Peyer's patch (tissue), 4 donors: ENCODE results near the gene ATP2B2.

Source experiments
- POLR2A ChIP-seq, 2 donors: fragments of 450-650 bp; IDR thresholded peaks; one replicate each; pipeline ENCODE4 v1.5.1; 2017; ENCODE audit warnings: antibody characterized with exemption in 2 of 2, mild to moderate bottlenecking in 2 of 2, moderate library complexity in 2 of 2
- TF ChIP-seq, protein P1 (sequence below), 6 experiments: fragments of 450-650 bp in 4 of 6; fragments of 200-600 bp in 2 of 6; sonication (generic) in 1 of 6; IDR thresholded peaks; one replicate each; pipeline ENCODE4 v1.5.1; 2017 to 2019; ENCODE audit warnings: antibody characterized with exemption in 6 of 6, mild to moderate bottlenecking in 3 of 6, moderate library complexity in 1 of 6

DNA sequence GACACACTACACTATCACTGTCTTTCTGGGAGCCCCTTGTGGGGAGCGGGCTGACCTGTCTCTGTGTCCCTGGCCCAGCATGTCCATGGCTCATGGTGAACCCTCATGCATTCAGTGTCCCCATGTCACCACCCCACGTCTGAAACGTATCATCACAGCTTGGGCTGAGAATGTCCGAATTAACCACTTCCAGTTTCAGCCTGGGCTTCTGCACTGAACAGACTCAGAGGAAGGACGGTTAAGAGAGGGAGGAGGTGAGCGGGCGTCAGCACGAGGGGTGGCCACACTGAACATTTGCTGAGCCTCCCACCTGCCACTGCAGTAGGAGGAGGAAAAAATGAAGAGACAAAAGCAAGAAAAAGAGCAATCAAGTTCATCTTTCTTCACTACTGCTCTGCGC, 30.5 kb downstream of the ATP2B2 start:
- TF ChIP-seq, protein P1, sequence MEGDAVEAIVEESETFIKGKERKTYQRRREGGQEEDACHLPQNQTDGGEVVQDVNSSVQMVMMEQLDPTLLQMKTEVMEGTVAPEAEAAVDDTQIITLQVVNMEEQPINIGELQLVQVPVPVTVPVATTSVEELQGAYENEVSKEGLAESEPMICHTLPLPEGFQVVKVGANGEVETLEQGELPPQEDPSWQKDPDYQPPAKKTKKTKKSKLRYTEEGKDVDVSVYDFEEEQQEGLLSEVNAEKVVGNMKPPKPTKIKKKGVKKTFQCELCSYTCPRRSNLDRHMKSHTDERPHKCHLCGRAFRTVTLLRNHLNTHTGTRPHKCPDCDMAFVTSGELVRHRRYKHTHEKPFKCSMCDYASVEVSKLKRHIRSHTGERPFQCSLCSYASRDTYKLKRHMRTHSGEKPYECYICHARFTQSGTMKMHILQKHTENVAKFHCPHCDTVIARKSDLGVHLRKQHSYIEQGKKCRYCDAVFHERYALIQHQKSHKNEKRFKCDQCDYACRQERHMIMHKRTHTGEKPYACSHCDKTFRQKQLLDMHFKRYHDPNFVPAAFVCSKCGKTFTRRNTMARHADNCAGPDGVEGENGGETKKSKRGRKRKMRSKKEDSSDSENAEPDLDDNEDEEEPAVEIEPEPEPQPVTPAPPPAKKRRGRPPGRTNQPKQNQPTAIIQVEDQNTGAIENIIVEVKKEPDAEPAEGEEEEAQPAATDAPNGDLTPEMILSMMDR (IDR thresholded peaks at IDR 0.05), result no peak
- no peak for TF ChIP-seq POLR2A (IDR thresholded peaks at IDR 0.05)
